CD4-positive, alpha-beta T cell treated with Interleukin-10 for 1 hour (primary cell): ENCODE results near the gene GPRC5C.

Experiments
- DNase-seq: peaks from one replicate; pipeline ENCODE4 v3.0.0-alpha.2; 2020

Gene GPRC5C

DNA sequence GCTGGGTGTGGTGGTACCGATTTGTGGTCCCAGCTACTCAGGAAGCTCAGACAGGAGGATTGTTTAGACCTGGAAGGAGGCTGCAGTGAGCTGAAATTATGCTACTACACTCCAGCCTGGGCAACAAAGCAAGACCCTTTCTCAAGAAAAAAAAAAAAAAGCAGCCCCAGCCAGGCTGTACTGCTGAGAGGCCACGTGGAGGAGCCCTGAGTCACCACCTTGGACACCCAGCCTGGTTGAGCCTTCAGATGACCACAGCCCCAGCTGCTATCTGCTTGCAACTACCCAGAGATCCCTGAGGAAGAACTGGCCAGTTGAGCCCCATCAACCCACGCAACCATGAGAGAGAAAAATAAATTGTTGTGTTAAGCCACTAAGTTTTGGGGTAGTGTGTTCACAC is 23.6 kb upstream of the GPRC5C start:
- no peak for DNase-seq

DNA sequence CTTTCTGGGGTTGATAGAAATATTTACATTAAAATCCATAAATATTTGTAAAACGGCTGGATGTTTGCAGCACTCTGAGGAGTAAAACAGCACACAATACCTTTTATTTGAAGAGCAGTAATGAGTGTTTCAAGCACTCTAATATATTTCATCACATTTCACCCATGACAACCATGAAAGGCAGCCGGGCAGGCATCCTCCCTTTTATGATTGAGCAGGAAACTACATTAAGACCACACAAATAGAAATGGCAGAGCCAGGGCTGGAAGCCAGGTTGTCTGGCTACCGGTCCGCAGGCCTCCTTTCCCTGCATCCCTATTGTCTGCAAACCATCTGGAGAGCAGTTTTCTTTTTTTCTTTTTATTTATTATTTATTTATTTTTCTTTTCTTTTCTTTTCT is 23.1 kb upstream of the GPRC5C start:
- no peak for DNase-seq

DNA sequence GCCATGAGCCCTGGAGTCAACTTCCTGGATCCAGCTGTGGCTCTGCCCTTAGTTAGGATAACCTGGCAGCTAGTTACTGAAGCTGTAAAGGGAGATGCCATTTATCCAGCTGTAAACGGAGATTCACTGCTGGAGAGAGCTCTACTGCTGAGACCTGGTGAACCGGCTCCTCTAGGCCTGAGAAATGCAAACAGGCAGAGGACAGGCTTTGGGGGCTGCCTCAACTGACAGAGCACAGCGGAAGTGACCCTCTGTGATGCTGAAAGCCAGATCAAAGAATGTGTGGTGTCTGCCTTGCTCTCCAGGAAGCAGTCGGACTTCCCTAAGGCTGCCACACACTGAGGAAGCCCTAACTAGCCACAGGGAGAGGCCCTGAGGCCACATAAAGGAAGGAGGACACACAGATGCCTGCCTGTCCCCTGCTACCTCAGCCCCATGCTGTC is 21.9 kb upstream of the GPRC5C start:
- no peak for DNase-seq

DNA sequence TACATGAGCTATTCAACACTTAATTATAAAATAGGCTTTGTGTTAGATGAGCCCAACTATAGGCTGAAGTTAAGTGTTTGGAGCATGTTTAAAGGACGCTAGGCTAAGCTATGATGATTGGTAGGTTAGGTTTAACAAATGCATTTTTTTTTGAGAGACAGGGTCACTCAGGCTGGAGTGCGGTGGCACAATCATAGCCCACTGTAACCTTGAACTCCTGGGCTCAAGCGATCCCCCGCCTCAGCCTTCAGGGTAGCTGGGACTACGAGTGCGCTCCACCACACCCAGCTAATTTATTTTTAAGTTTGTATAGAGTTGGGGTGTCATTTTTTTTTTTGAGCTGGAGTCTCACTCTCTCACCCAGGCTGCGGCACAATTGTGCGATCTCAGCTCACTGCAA is 19.3 kb upstream of the GPRC5C start:
- DNase-seq = no peak

DNA sequence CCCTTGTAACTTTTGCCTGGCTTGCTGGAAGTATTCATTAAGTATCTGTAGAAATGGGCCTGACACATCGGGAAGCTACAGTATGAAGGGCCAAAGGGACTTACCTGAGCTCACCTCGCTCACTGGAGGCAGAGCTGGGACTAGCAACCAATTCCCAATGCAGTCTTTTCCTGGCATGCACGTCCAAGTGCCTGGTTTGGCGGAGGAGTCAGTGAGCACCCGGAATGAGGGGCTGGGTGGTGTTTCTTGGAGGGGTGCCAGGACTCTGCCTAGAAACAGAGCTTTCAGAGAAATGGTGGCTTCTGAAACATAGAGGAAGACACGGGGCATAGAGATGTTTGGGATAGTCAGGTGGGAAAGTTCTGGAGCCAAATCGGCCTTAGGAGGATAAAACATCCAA is 18.4 kb upstream of the GPRC5C start:
- no peak for DNase-seq

DNA sequence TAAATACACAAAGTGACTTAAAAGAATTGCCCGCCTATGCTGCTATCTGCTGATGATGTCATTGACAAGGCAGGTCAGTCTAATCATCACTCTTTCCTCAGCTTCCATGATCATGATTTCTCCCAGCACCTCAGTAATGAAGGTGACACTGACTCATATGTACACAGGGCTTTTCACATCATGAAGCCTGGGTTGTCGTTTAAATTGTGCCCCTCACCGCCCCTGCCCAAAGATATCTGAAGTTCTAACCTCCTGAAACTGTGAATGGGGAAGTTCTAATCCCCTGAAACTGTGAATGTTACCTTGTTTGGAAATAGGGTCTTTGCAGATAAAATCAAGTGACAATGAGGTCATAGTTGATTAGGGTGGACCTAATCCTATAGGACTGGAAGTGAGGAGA is 17.4 kb upstream of the GPRC5C start:
- DNase-seq = no peak

DNA sequence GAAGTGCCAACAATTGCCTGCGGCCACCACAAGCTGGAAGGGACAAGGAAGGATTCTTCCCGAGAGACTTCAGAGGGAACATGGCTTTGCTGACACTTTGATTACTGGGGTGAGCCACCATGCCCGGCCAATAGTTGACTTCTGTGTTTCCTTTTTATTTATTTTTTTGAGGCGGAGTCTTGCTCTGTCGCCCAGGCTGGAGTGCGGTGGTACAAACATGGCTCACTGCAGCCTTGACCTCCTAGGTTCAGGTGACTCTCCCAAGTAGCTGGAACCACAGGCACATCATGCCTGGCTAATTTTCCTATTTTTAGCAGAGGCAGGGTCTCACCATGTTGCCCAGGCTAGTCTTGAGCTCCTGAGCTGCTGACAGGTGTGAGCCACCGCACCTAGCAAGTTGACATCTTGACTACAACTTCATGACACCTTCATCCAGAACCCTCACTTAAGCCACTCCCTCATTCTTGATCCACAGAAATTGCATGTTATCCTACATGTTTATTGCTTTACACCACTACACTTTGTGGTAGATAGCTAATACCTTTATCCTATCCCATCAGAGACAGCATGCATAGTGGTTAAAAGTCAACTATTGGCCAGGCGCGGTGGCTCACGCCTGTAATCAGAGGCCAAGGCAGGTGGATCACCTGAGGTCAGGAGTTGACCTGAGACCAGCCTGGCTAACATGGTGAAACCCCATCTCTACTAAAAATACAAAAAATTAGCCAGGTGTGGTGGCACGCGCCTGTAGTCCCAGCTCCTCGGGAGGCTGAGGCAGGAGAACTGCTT is 16.1 kb upstream of the GPRC5C start:
- DNase-seq = no peak

DNA sequence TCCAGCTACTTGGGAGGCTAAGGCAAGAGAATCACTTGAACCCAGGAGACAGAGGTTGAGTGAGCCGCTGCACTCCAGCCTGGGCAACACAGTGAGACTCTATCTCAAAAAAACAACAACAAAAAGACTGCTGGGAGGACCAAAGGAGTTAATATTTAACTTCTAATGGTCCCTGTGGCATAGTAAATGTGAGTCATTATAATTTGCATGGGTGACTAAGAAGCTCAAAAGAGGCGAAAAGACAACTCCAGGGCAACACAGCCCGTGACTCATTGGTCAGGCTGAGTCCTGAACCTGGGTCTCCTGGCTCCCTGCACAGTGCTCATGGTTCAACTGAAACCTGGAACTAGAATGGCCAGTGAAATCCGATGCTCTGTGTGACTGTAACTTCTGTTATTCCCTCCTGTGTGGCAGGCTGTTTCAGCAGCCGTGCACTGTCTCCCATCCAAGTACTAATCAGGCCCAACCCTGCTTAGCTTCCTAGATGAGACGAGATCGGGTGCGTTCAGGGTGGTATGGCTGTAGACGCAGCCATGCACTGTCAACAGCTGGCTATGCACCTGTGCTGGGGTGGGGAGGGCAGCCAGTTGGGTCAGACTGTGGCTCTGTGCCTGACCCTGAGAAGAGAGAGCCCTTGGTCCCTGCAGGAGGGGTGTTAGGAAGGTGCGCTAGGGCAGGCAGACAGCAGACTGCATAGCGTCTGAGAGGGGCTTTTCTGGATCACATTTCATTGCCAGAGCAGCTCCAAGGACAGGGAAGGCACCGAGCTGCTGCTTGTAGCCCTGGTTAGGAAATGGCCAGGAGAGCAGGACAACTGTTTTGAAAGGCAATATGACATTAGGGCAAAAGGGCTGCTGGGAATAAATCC is 14.5 kb upstream of the GPRC5C start:
- DNase-seq = no peak

DNA sequence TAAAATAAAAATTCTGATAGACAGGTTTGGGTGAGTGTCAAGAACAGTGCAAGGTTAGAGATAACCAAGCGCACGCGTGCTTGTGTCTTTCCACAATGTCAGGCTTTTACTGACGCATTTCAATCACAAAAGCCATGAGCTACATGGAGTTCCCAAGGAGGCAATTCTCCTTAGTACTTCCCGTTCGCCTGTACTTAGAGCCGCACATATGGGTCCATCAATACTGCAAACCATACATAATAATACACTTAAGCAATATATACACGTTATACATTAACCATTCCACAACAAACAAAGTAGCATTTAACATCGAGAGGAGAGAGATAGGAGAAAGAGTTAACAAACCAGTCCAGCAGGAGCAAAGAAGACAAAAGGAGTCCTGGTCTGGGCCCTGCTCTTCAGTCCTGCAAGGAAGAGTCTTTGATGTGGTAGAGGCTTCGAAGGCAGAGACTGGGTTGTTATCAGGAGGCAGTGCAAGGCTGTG is 11.9 kb upstream of the GPRC5C start:
- DNase-seq = no peak

DNA sequence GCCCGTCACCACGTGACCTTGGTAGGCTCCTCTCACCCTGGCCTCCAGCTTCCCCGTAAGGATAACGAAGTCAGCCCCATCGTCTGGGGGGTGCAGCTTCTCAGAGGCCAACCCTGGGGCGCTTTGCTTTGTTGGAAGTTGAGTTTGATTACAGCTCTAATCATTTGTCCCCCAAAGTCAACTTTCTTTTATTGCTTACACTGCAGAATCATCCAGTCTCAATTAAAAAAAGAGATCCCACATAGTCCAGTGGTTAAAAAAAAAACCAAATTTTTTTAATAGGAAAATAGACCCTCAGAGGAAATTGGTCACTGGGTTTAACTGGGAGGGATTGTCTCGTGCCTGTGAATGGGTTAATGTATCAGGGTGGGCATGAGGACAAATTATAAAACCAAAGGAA is 7.8 kb upstream of the GPRC5C start:
- DNase-seq = no peak

DNA sequence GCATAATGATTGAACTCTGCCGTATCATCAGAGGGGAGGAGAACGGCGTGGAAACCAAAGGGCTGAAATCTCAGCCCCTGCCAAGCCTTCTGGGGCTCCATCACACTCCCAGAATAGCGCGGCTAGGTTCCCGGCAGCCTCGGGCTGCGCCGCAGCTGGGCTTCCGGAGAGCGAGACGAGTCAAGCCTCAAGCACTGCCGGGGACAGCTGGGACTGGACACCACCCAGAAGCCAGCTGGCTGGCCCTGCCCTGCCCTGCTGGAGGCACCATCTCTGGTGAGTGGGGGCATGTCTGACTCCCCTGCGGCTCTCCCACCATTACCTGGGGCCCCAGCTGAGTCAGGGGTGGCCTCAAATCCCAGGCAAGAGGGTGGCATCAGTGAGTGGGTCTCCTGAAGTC is 7.2 kb upstream of the GPRC5C start:
- DNase-seq = no peak

DNA sequence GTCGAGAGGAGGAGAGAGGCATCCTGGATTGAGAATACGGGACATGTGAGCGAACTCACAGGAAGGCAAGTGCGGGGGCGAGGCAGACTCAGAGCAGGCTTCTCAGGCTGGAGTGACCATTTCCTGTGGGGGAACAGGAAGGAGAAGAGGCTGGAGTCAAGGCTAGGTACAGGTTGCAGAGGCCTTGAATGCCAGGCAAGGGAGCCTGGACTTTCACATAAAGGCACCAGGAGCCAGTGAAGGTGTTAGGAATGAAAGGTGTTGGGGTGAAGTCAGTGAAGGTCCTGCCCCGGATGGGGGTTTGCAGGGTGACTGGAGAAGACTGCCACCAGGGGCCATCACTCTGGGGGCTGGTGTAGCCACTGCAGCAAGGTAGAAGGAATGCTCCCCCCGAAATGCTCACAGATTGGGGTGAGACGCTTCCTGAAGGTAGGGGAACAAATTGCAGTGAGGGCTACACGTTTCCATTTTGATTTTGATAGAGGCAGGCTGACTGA is 5.3 kb upstream of the GPRC5C start:
- no peak for DNase-seq

DNA sequence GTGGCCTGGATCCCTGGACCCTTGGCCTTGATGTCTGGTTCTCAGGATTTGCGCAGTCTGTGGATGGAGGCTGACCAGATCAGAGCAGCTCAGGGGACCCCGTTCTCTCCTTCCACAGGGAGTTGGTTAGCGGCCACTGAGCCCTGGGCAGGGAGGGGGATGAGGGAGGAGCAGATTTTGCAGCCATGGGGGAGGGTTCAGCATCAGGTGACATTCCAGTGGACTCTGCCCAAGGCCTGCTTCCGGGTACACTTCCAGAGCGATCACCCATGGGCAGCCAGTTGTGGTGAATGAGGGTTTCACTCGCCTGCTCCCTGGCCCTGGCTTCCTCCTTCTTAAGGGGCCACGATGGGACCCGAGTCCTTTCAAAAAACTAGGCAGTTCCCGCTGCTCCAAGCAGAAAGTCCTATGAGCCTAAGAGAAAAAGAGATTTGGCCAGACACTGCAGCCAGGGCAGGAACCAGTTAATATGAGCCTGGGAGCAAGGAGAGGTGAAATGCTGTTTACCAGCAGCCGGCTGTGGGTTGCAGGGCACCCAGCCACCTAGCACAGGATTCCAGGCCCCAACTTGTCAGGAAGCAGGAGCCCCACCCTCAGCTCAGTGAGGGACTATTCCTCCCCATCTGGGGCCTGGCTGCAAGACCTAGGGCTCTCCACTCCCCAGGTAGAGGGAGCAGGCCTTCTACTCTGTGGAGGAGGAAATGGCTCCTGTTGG is 4.7 kb upstream of the GPRC5C start:
- DNase-seq = no peak

DNA sequence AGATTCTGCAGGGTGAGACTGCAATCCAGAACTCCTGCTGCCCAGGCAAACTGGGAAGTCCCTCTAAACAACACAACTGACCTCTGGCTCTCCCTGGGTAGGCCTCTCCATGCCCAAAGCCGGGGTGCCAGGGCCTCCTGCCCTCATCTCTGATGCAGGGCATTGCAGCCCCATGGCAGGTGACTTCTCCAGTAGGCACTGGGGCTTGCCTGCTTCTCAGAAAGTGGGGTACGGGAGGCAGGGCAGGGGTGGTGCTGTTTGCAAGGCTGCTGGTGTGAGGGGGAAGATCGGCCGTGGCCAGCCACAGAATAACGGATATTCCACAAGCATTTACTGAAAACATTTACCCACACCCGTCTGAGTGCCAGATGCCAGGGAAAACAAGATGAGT is 4.1 kb upstream of the GPRC5C start:
- DNase-seq = no peak

DNA sequence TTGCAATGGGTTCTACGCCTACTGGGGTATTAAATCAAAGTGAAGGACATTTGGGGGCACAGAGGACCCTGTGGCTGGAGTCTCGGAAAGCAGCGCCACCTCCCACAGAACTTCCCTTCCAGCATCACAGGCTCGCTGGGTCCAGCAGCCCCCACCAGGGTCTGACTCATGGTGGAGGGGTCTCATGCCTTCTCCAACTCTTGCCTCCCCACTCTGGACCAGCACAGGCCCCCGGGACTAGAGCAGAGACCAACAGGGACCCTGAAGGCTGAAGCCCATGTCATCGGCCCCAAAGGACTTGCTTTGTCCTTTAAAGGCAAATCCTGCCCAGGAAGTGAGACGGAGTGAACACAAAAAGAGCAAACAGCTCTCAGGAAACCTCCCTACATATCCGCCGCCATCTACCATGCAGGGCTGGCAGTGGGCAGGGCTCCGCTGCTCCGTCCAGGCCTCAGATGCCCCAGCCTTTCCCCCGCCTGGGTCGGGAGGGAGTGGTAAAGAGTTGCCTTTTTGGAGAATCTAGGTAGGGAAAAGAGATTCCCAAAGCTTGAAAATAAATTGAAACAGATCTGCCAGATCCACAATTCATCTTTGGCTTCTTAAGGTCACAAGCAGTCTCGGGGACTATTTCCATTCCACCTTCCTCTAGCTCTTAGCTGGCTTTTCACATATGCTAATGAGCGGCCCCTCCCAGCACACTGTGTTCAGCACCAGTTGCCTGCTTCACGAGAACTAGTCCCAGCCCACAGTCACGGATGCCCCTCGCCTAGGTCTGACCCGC is 2.1 kb upstream of the GPRC5C start:
- DNase-seq = no peak

DNA sequence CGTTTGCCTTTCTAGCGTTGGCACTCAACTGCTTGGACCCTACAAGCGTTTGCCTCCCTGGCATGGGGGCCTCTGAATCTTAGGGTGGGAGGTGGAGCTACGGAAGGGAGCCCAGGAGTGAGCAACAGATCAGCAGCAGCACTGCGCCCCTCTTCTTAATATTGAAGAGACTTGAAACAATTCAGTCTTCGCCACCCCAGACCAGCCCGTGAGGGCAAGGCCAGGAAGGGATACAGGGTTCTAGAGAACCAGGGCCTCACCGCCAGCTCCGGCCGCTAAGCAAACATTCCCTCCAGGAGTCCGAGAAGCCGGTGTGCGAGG is 1.5 kb upstream of the GPRC5C start:
- DNase-seq = no peak

DNA sequence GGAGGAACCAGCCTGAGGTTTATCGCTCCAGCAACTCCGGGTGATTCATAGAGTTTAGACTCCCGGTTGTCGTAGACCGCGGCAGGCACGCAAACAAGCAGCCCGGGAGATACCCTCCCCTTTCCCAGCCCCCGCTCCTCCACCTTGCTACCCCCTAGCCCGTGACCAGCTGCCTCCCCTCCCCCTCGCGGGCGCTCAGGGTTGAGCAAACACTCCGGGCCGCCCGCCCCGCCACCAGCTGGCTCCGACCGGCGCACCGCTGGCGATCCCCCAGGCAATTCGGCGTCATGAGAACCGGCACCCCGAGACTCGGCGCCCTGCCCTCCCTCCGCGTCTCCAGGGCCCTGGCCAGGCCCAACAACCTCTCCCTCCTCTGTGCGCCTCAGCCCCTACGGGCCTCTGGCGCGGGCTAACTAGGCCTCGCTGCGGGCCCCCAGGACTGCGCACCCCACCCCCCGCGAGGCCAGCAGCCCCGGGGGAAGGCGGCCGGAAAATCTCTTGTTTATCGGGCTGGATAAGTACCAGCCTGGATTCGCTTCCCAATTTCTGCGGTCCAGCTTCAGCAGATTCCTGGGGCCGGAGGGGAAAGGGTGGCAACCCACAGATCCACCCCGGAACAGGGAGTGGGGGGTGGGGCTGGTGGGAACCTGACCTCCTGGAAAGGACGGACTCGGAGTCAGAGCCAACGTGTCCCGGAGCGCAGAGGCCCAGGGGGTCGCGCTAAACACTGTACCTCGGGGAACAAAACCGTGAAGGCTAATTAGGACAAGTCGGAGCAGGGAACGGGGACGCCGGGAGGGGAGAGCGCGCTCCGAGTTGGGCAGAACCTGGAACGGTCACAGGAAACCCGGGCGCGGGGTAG is 951 bp upstream of the GPRC5C start:
- DNase-seq = no peak

DNA sequence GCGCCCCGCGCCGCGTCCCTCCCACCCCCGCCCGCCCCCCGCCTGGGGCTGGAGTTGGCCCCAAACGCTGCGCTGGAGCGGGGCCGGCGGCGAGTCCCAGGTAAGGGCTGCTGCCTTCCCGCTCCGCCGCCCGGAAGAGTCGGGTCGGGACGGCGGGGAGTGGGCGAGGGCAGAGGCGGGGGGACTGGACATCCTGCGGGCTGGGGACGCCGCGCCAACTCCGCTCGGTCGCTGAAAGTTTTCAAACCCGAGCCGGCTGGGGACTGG is 469 bp downstream of the GPRC5C start:
- no peak for DNase-seq

DNA sequence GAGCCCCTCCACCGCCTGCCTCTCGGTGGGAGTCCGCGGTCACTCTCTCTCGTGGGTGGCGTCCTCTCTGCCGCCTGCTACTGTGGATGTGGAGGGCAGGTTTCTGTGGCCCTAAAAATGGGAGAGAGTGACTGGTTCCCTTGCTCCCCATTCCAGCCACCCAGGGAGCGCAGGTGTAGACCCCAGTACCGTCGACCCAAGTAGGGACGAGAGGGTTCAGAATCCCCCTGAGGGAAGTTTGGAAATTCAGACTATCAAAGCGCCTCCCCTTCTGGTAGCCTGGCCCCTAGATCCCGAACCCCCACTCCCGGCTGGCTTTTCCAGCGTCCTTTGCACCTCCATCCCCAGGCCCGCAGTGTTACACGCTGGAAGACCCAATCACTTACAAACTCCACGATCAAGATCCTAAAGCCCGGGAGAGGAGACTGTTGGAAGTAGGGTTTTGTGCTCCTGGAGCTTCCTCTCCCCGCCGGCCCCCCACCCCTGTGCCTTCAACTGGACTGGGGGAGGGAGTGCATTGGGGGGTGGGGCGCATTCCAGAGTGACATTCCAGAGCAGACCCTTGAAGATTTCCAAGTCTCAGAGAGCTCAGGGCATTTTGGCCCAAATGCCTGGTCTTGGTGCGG is 991 bp downstream of the GPRC5C start:
- no peak for DNase-seq

DNA sequence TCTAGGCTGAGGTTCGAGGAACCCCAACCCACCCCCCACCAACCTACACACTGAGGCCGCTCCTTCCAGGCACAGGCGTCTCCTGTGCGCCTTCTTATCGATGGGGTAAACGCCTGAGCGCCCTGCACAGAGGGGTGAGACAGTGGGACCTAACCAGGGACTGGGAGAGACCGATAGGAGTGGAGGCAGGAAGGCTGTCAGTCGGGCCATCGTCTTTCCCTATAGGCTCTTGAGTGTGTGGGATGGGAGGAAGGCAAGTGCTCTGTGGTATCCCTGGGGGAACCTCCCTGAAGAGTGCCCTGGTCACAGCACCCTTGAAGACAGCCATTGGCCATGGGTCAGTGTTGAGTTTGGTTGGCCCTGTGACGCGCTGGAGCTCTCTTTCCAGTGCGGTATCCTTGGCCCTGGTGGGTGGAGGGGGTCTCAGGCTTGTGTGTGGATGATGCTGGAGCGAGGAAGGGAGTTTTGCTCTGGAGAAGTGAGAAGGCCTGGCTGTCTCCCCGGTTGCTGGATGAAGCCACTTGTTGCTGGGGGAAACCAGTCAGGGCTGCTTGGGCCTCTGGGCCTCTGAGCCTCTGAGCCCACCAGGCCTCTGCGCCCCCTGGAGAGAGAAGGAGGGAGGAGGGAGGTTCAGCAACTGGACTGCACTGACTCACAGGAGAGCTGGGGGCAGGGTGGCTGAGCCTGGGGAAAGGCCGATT is 1.7 kb downstream of the GPRC5C start:
- DNase-seq = no peak
